ENCODE data around the gene GRWD1.

GRCh38 chr19:48500830-48501493, 55.2 kb downstream of the GRWD1 start:
- TF ChIP-seq CTCF (IDR thresholded peaks at IDR 0.05), result no peak
- no peak for TF ChIP-seq POLR2A (IDR thresholded peaks at IDR 0.05)
